Activated T-helper 9 cell treated with anti-CD3 and anti-CD28 coated beads, Interleukin-2, amount 50 U/mL, for 16 hours (primary cell): ENCODE data around the gene KLHL12.
A peak's percentile ranks its signal among the peaks of the same experiment; 100 is the strongest.

Experiments used
- DNase-seq: peaks from one replicate; pipeline ENCODE4 v3.0.0-alpha.2; 2020; ENCODE audit warnings: low read depth

KLHL12 gene

DNA sequence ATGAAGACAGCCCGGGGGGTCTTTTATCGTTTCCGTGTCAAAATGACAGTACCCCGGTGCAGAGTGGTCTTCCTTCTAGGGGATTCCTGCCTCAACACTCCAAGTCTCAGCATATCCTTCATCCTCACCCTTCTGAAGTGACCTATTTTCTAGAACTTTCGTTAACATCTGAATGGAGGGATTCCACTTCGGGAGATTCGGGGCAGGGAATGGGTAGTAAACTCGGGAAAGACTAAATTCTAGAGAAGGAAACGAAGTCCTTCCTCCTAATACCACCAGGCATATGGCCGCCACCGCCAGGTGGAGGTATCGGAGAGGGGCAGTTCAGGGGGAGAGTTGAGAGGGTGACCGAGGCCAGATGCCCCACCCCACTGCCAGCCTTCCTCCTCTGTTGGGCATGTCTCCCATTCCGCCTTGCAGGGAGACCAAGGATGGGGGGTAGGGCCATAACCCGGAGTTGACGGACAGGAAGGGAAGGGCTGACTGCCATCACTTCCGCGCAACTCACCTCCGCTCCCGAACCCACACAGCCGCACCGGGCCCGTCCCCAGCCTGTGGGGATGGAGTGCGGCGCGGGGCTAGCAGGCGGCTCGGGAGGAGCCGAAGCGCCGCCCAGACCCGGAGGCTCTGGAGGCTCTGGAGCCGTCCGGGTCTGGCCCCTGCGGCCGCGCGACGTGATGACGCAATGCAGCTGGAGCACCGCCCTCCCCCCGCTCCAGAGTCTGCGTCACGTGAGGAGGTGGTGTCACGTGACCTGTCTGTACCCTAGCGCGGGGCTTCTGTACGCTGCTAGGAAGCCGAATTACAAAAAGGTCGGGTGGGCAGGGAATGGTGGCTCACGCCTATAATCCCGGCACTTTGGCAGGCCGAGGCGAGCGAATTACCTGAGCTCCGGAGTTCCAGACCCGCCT is at the start of gene KLHL12:
Gene KLHL12 (minus strand): TSS at position 654 of the 911 bp plus-strand sequence. CDS start 2,072 bp downstream, outside the sequence.
- peak; percentile 92 for DNase-seq

DNA sequence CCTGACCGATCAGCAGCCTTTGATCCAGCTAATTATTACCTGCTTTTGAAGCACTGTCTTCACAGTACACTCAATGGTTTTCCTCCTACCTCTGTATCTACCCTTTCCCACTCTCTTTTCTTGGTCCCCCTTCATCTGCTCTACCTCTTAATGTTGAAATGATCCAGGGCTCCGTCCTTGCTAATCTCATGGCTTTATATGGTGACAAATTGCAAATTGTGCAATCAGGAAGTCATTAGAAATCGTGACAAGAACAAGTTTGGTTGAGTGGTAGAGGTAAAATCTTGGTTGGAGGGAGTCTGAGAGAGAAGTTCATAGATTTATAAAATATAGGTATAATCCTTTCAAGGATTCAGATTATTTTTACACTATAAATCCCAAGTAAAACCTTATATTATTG is 49.6 kb upstream of the KLHL12 start:
- DNase-seq, result no peak

- no peak for DNase-seq
Observed at GRCh38 chr1:202974856-202975255, 47.8 kb upstream of the KLHL12 start.

DNA sequence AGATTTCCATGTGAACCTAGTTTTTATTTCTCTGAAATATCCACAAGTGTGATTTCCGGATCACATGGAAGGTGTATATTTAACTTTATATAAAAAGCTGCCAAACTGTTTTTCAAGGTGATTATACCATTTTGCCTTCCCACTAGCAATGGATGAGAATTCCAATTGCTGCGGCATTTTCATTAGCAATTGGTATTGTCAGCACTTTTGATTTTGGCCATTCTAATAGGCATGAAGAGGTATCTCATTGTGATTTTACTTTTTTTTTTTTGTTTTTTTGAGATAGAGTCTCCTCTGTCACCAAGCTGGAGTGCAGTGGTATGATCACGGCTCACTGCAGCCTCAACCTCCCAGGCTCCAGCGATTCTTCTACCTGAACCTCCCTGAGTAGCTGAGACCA is 45.0 kb upstream of the KLHL12 start:
- DNase-seq, result no peak

DNA sequence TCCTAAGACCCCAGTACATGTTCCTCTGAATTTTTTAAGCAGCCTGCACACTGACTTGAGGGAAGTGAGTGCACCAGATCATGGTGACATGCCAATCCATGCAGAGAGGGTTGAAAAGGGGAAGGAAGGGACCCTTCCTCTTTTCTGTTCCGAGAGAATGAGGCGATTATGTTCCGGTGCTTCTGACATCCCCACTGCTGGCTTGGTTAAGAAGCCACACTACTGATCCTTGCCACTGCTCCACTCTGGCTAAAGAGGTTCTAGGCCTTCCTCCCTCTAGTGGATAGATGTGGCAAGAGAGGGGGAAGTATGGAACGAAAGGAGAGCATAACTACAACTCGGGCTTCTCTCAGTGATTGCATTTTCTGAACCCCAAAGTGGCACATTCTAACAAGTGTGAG is 41.9 kb upstream of the KLHL12 start:
- DNase-seq, result no peak

- no peak for DNase-seq
Observed at GRCh38 chr1:202968351-202968750, 41.3 kb upstream of the KLHL12 start.

DNA sequence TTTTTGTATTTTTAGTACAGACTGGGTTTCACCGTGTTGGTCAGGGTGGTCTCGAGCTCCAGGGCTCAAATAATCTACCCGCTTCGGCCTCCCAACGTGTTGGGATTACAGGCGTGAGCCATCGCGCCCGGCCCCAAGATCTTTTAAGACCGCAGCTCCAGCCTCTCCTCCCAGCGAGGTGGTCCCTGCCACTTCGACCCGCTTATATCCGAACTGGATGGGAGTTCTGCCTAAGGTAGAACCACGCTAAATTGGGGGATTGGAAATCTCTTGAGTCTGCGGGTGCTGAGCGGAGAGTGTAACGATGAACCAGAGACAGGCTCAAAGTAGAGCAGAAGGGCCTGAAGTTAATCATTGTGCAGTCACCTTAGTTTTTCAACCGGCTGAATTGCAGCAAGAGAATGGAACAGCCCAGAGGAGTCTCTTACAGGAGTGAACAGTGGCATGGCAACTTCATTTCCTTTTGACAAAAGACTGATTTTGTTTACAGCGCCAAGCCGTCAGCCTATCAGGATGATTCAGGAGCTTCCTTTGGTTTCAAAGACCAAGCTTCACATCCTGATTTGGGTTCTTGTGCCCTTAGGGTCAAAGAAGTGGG is 40.7 kb upstream of the KLHL12 start:
- DNase-seq, result no peak

DNA sequence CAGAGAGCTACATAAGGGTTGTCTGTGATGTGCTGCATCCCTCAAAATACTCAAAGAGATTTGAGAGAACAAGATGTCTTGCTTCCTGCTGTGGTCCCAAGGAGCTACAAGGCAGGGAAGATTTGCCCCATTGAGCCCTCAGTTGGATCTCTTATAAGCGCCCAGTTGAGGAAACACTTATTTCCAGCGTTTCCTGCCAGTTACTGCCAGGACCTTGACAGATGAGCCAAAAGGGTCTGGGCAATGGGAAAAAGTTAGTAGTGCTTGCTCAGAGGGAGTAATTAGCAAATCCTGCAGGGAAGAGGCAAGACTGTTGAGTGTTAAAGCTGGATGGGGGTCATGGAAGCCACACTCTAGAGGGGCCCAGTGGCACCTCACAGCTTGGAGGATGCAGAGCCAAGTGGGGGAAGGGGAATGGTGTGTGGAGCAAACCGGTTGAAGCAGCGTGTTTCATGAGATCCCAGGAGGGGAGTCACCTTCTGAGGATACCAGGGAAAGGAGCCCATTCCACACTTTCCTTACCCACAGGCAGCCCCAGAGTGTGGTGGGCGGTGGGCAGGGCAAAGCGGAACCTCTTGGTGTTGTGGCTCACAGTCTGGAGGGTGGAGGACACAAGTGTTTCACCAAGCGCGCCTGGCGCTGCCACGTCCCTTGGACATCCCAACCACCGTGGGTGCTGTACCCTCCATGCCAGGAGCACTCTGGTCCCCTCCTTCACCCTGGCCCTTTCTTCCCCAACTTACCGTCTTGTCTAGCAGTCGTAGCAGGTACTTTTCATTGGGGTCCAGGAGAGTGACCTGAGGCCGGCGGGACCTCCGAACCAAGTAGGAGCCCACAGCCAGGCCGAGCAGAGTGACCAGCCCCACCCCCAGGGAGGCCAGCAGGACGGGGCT is 39.2 kb upstream of the KLHL12 start:
- DNase-seq, result no peak

GRCh38 chr1:202965422-202965821 is 38.4 kb upstream of the KLHL12 start:
- no peak for DNase-seq

- no peak for DNase-seq
Observed at GRCh38 chr1:202964791-202965410, 37.9 kb upstream of the KLHL12 start.

GRCh38 chr1:202961220-202961880 is 34.3 kb upstream of the KLHL12 start:
- DNase-seq, result no peak

GRCh38 chr1:202959276-202959620 is 32.2 kb upstream of the KLHL12 start:
- DNase-seq, result no peak

DNA sequence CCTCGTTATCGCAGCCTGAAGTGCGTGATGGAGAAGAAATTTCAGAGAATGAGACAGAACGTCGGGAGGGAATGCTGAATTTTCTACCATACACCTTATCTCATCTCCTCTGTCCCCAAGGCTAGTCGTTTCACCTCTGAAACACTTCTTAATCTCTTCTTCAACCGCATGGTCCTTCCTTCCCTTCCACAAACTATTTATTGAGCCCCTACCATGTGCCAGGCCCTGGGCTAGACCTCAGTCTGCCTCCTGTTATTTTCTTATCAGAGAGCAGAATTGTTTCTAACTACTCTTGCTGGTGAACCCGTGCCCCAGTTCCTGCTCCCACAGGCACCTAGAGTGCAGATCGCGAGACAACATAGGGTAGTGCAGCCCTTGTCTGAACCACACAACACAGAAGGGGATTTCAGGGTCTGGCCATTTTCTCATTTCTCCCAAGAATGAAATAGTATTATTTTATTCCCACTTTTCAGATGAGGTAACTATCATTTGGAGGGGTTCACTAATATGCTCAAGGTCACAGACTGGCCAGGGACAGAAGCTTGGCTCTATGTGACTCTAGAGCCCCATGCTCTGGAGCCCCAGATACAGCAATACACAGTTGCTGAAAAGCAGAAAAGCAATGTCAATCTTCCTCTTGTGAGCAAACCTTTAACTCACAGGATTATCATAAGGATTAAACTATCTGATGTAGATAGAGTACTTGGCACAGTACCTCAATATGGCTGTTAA is 31.7 kb upstream of the KLHL12 start:
- DNase-seq, result no peak

GRCh38 chr1:202957733-202958543 is 30.9 kb upstream of the KLHL12 start, which contains the start of gene ADIPOR1:
Gene ADIPOR1, minus strand, starts transcription at chr1:202958312. Its CDS starts 7,242 bp downstream, at chr1:202951070.
- DNase-seq, result peak; percentile 91

DNA sequence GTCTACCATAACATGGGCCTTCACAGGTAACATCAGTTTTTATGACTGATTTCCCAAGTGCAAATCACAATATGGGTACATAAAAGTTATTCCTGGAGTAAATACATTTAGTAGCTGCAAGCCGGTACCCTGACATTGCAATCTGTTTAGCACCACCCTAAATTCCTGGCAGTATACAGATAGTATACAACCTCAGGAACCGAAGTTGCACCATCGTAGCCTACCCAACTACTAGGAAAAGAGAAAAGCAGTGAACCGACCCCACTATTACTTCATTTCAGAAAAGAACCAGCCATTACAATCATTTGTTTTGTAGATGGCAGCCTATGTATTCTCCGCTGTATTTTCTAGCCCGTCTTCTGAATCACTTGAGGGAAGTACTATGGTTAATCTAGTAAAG is 29.9 kb upstream of the KLHL12 start:
- DNase-seq, result no peak

GRCh38 chr1:202954057-202954745 is 27.2 kb upstream of the KLHL12 start:
- no peak for DNase-seq

GRCh38 chr1:202953392-202953791 is 26.4 kb upstream of the KLHL12 start:
- no peak for DNase-seq

DNA sequence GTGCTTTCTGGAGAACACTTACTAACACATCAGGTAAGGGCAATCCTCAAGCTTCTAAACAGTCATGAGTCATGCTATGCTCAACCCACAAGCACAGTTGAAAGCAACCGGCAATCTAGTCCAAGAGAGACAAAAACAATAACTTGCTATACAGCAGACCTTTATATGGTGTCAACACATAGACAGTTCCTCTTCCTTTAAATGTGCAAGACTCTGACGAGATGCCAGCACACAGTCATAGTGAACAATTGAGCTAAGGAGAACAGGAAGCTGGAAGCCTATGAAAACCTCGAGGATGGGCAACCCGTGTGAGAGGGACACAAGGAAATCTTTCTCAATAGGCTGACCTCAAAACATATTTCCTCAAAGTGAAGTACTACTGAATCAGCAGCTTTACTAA is 25.8 kb upstream of the KLHL12 start:
- DNase-seq, result no peak

- no peak for DNase-seq
Observed at GRCh38 chr1:202952099-202952498, 25.1 kb upstream of the KLHL12 start.
